A549 treated with GW870086 at 1 μM for 4 hours (cell line): ENCODE results near the gene SLC38A11. TPM values are rescaled to one million over a fixed set of nuclear protein-coding genes. Genes with fewer than 3 reads are reported as not detected.

Experiments
- total RNA-seq: library from RNA; stranded (reverse); fragments of 200-300 nt; extraction: Qiagen RNA extraction; gene quantifications from 5 replicates; pipeline ENCODE4 v1.2.3, GENCODE V29; 2022; ENCODE audit warnings: low read depth

The SLC38A11 gene, protein sequence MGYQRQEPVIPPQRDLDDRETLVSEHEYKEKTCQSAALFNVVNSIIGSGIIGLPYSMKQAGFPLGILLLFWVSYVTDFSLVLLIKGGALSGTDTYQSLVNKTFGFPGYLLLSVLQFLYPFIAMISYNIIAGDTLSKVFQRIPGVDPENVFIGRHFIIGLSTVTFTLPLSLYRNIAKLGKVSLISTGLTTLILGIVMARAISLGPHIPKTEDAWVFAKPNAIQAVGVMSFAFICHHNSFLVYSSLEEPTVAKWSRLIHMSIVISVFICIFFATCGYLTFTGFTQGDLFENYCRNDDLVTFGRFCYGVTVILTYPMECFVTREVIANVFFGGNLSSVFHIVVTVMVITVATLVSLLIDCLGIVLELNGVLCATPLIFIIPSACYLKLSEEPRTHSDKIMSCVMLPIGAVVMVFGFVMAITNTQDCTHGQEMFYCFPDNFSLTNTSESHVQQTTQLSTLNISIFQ
- total RNA-seq, result not detected in 5 replicates

DNA sequence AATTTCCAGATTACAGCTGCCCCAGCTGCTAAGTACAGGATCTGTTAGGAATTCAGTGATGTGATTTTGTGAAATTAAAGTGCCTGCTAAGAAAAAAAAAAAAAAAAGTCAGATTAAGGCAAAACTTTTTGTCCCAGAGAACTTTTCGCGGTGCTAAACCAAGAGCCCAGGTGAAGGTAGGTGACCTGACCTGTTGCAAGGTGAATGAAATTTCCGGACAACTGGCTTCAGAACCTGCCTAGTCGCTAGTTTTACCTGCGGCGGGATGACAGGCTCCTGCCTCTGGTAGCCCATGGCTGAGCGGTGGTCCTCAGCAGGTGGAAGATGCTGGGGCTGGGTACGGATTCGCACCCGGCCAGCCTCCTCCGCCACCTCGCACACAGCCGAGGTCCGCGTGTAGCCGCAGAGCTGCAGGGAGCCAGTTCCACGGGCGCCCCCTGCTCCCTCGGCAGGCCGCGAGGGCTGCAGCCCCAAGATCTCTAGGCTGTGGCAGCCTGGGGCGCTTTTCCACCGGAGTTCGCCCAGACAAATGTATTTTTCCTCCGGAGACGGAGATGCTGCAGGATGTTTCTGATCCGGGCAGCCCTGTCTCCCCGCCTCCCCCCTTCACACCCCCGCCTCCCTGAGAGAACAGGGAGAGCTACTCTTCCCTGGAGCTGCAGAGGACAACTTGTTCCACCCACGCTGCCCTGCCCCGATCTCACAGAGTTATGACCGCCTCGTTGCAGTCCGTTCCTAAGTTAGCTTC is at the start of gene SLC38A11:
SLC38A11 (minus strand) TSS at position 572 of the 748 bp plus-strand sequence; CDS start at position 294, 278 bp downstream.

Other genes starting within 250 kb of the SLC38A11 start
- 3.9 to 5.8 TPM (median 4.6 TPM) in 5 replicates for gene COBLL1, start 113.7 kb downstream of the SLC38A11 start, total RNA-seq
- gene SCN3A, start 248.5 kb upstream of the SLC38A11 start, total RNA-seq, result not detected in 5 replicates